HG03342 (cell line): ENCODE measurements around the gene WDR12.
A peak's percentile ranks its signal among the peaks of the same experiment; 100 is the strongest.
"Not testable (repeated sequence)": the region's sequence is repeated elsewhere in the genome, so short reads cannot be mapped to it uniquely, and the experiment has no call there.

Experiments used
- ATAC-seq: cut with Tn5 transposase; IDR thresholded peaks from one replicate; pipeline ENCODE4 v1.9.1; 2021; ENCODE audit warnings: mild to moderate bottlenecking, moderate library complexity; ENCODE audit not compliant: unreplicated experiment

Gene WDR12

DNA sequence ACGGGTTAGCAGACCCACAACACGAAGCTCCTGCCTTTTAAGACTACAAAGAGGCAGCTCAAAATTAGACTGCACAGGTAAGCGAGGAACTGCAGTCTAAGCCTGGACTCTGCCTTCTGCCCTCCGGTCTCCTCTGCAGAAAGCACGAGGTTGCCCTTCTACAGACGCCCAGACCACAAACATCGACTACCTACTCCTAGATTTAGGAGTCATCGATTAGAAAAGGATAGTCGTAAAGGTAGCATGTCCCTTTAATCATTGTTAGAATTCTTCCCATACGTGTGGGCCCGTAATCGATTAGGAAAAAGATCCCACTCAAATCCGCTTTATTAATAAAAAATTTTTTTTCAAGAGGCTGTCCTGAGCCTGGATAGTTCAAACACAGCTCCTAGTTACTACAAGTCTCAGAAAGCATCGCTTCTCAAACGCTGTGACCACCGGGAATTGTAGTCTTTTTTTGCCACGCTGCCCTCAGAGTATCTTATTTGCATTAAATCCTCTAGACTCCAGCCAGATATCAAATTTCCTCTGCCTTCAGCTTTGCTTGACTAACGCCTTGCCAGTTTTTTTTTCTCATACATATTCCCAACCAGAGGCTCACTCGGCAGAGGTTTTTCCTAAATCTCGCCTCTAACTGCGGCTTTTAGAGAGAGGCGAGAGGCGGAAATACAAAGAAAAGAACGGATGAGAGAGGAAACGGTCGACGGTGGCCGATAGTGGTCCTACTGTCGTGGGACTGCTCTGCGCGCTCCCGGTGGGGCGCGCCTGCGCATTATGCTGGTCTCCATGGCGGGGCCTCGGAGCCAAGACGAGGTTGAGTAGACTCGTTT, at the start of gene WDR12, which contains the start of gene CARF:
Gene WDR12, minus strand, starts transcription at position 162 of the 830 bp plus-strand sequence. CDS start 197 bp downstream, outside the sequence.
Gene CARF, plus strand, starts transcription at position 764 of the 830 bp plus-strand sequence. CDS start 29,628 bp downstream, outside the sequence.
- ATAC-seq = peak; percentile 72

GRCh38 chr2:202960524-202960923, 49.1 kb upstream of the WDR12 start:
- no peak for ATAC-seq

- ATAC-seq = no peak
These were observed 39.1 kb upstream of the WDR12 start for GRCh38 chr2:202950592-202950991.

GRCh38 chr2:202949333-202949732, 37.9 kb upstream of the WDR12 start:
- not testable (repeated sequence) for ATAC-seq

GRCh38 chr2:202945497-202945896, 34.0 kb upstream of the WDR12 start:
- ATAC-seq = no peak

DNA sequence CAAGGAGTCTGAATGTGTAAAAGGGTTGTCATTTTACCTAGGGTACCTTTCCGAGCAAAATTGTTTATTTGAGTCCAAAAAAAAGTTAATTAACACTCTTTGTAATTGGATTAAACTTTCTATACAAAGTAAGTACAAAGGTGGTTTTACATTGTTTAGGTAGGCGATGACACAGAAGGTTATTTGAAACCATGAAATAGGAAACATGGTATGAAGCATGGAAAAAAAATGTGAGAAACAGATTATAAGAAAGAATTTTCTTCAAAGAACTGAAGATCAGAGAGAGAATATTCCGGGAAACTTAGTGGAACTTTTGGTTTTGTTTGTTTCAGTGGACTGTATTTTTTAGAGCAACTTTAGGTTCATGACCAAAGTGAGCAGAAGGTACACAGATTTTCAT, 33.3 kb upstream of the WDR12 start:
- ATAC-seq = no peak

DNA sequence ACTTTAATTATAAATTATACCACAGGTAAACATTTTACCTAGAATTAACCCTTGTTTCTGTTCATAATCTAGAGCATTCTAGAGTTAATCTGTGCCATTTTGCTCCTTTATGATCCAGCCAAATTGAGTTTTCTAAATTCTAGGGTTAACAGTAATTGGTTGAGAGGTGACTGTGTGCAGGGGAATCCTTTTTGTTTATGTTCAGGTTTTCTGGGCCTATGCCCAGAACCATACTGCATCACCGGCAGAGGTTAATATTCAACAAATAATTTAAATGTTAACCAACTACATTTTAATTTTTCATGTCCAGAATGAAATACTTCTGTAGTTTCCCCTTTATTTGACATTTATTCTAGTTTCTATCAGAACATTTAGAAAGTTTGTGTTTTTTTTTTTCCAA, 32.9 kb upstream of the WDR12 start:
- ATAC-seq = no peak

DNA sequence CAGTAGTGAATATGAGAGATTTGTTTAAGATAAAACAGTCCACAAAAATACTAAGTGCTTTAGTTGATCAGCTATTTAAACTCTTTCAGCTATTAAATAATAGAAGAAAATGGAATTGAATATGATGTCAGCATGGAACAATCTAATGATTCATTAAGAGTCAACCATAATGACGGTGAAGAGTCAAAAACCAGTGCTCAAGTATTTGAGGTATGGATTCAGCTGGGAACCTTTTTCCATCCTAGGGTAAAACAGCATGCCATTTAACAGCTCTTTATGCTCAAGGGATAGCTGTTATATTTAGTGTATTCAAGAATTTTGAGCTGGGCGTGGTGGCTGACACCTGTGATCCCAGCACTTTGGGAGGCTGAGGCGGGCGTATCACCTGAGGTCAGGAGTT, 30.3 kb upstream of the WDR12 start:
- ATAC-seq = no peak

DNA sequence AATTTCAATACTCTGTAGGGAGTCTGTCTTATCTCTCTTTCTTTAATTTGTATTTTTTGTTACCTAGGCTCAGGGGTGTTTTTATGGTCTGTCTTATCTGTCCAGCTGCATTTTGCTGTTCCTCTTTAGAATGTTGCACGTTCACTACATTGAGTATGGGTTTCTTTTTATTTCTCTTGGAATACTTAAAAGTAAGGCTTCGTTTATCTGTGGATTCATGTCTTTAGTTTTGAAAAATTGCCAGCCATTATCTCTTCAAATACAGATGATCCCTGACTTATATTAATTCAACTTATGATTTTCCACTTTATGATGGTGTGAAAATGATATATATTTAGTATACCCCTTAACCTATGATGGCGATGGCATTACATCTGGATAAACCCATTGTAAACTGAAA, 27.5 kb upstream of the WDR12 start:
- no peak for ATAC-seq

DNA sequence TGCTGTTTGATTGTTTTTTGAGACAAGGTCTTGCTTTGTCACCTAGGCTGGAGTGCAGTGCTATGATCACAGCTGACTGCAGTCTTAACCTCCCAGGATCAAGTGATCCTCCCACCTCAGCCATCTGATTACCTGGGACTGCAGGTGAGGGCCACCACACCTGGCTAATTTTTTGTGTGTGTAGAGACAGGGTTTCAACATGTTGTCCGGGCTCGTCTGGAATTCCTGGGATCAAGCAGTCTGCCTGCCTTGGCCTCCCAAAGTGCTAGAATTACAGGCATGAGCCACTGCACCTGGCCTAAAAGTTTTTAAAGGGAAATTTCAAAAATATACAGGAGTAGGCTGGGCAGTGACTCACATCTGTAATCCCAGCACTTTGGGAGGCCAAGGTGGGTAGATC, 23.0 kb upstream of the WDR12 start:
- no peak for ATAC-seq

DNA sequence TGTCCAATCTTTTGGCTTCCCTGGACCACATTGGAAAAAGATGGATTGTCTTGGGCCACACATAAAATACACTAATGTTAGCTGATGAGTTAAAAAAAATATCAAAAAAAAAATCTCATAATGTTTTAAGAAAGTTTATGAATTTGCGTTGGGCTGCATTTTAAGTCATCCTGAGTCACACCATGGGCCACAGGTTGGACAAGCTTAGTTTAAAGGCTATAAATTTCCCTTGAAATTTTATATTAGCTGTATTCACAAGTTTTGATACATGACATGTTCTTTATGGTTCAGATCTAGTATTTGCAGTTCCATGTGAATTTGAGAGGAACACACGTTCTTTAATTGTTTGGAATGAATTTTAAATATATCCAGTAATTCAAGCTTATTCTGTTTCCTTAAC, 22.5 kb upstream of the WDR12 start:
- no peak for ATAC-seq

GRCh38 chr2:202933139-202933510, 21.7 kb upstream of the WDR12 start:
- no peak for ATAC-seq

DNA sequence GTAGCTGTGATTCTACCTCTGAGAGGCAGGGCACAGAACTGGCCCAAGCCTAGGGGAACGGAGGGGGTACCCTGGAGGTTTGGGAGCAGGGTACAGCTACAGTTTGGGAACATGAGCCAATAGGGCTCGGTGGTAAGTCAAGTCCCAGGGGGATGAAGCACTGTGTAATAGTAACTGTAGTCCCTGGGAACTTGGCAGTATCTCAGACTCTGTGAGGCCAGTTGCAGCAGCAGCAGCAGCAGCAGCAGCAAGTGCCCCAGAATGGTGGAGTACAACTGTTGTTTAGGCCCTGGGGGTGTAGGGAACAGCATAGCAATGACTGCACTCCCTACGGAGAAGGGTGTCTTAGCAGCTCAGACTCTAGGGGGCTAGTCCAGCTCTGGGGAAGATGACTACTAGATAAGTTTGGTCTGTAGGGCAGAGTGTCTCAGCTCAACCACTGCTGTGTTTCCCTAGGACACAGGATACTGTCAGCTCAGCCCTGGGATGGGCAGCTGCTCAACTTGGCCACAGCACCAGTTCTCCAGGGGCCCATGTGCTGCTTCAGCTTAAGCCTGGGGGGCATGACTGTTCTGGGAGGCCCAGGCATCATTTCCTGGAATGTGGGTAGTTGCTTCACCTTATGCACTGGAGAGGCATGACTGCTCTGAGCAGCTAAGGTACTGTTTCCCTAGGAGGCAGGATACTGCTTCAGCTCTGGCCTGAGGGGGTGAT, 21.1 kb upstream of the WDR12 start:
- no peak for ATAC-seq

- no peak for ATAC-seq
These were observed 7.4 kb upstream of the WDR12 start for GRCh38 chr2:202918860-202919259.

DNA sequence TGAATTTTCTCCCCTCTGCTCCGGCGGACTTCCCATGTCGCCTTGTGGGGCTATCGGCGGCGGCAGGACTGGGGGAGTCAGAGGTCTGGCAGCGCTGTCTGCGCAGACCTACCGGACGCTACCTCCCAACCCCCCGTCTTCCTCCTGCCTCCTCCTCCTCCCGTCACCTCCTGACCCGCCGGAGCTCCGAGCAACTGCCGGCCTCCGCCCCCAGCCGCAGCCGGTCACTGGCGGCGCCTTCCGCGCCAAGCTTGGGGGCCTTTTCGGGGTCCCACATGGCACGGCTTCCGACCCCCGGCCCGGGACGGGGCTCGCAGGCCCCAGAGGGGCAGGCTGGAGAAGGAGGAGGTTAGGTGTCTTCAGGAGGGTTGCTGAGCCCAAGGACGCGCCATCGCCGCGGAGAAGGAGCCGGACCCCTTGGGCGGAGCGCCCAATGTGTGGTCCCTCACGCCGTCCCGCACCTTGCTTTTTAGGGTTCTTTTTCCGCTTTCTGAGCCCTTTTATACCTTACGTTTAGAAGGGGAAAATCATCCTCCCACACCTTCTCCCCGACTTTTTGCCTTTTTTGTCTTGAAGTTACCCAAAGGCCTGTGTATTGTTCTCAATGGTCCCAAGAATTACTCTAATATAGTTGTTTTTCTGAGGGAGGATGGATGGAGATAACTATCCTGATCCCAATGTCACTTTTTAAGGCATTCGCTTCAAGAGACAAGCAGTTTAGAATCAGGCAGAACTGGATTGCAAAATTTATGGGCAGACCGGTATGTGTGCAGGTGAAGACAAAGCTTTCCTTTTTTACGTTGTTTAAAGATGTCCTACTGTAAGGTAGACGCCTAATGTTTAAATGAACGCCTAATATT, 1.1 kb upstream of the WDR12 start:
- peak; percentile 55 for ATAC-seq

- ATAC-seq = peak; percentile 18
These were observed 316 bp downstream of the WDR12 start for GRCh38 chr2:202911203-202911511.

DNA sequence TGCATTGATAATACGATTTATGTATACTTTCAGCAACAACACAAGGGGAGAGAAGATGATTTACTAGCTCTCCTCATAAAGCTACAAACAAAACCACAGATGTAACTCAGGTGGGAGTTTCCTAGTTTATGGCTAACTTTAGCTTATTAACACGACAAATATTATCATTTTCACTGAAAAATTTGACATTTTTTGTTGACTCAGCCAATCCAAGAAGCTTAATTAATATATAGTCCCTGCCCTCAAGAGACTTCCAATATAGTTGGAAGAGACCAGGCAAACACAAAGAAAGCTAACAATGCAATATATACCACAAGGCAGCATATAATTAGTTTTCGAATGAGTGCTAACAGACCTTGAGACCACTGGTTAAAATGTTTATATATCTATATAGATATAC, 775 bp downstream of the WDR12 start:
- no peak for ATAC-seq

DNA sequence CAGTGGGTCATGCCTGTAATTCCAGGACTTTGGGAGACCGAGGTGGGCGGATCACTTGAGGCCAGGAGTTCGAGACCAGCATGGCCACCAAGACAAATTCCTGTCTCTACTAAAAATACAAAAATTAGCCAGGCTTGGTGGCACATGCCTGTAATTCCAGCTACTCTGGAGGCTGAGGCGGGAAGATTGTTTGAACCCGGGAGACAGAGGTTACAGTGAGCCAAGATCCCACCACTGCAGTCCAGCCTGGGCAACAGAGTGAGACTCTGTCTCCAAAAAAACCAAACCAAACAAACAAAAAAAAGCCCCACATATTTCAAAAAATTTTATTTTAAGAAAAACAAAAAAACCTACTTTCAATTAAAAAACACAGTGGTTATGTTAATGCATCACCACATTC, 1.2 kb downstream of the WDR12 start:
- ATAC-seq = not testable (repeated sequence)

GRCh38 chr2:202909394-202910192, 1.9 kb downstream of the WDR12 start:
- no peak for ATAC-seq

DNA sequence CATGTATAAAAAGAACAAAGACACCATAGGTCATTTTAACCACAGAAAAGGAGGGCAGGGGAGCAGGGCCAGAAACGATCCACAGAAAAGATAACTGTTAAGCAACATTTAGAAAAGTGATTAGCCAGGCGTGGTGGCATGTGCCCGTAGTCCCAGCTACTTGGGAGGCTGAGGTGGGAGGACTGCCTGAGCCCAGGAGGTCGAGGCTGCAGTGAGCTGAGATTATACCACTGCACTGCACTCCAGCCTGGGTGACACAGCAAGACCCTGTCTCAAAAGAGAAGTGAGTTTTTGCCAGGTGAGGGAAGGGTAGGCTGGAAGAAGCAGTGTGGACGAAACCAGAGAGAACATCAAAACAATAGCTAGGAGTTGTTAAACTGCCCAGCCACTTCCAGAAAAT, 3.3 kb downstream of the WDR12 start:
- no peak for ATAC-seq

- not testable (repeated sequence) for ATAC-seq
These were observed 6.0 kb downstream of the WDR12 start for GRCh38 chr2:202905507-202905906.
